Measurements from ENCODE around the gene ANKS4B. TPM values are rescaled to one million over a fixed set of nuclear protein-coding genes. Genes with fewer than 3 reads are reported as not detected.
A peak's percentile ranks its signal among the peaks of the same experiment; 100 is the strongest.

ANKS4B gene
- total RNA-seq, 4 donors from 2014 or later: 0.20 TPM; not detected in 3

DNA sequence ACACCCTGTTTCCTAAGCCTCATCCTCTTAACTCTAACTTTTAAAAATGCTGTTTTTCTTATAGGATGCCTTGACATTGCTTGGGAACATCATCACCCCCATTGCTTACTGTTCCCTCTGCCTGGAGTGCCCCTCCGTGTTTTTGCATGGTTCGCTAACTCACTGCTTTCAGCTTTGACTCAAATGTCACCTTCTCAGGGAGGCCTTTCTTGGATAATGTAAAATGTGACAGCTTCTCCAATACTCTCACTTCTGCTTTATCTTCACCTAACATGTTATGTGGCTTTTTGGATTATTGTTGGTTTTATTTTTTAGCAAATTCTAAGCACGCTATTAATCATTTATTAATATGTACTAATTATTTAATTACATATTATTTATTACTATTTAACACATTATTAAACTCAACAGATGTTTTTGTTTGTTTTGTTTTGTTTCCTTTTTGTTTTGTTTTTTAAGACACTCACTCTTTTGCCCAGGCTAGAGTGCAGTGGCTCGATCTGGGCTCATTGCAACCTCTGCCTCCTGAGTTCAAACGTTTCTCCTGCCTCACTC is 40.8 kb downstream of the ANKS4B start:
- WGBS, 2 donors: 72 to 75% methylated on average over 5 of the region's 5 CpGs
- TF ChIP-seq EP300 (IDR thresholded peaks at IDR 0.05) (no peak), POLR2A (IDR thresholded peaks at IDR 0.05) (no peak)
- TF ChIP-seq, protein P1, sequence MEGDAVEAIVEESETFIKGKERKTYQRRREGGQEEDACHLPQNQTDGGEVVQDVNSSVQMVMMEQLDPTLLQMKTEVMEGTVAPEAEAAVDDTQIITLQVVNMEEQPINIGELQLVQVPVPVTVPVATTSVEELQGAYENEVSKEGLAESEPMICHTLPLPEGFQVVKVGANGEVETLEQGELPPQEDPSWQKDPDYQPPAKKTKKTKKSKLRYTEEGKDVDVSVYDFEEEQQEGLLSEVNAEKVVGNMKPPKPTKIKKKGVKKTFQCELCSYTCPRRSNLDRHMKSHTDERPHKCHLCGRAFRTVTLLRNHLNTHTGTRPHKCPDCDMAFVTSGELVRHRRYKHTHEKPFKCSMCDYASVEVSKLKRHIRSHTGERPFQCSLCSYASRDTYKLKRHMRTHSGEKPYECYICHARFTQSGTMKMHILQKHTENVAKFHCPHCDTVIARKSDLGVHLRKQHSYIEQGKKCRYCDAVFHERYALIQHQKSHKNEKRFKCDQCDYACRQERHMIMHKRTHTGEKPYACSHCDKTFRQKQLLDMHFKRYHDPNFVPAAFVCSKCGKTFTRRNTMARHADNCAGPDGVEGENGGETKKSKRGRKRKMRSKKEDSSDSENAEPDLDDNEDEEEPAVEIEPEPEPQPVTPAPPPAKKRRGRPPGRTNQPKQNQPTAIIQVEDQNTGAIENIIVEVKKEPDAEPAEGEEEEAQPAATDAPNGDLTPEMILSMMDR (IDR thresholded peaks at IDR 0.05): no peak
- no peaks in the 10 kb centered on the region for H3K36me3 ChIP-seq

DNA sequence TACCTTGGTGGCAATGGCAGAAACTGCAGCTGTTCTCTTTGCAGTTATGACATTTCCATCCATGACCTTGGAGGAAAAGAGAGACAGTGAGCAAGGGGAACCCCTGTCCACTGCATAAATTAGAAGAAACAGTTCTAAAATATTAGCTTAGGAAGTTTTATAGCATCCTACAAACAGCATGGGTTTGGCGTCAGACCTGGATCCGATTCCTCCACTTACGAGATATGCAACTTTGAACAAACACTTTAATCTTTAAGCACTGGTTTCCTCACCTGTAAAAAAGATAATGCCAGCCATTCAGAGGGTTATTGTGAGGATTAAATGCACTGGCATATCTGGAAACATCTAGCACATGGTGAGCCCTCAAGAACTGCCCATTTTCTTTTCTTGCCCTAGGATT is 42.0 kb downstream of the ANKS4B start:
- Histone ChIP-seq H3K4me3 (no peak overlapping the region), H3K27ac (no peak overlapping the region), H3K27me3 (peaks cover 0 to 51% of the 10 kb centered on the region in 2 donors), H3K36me3 (no peaks in the 10 kb centered on the region), H3K4me1 (peaks cover 0 to 16% (median 4%) of the 10 kb centered on the region in 4 donors), H3K9me3 (no peaks in the 10 kb centered on the region)
- no peak for DNase-seq (ENCODE audit: low spot score in 2 of 2)
- 88 to 95% methylated on average over 3 of the region's 3 CpGs for WGBS, 2 donors
- TF ChIP-seq EP300 (IDR thresholded peaks at IDR 0.05): no peak
- no peak for TF ChIP-seq POLR2A (IDR thresholded peaks at IDR 0.05)
- TF ChIP-seq, protein P1 (IDR thresholded peaks at IDR 0.05): no peak

More for the DNA sequence above, 40.8 kb downstream of the ANKS4B start:
- Histone ChIP-seq H3K9me3 (no peaks in the 10 kb centered on the region), H3K27ac (no peak overlapping the region), H3K4me1 (peaks cover 0 to 16% (median 4%) of the 10 kb centered on the region in 4 donors), H3K27me3 (peaks cover 0 to 51% of the 10 kb centered on the region in 2 donors), H3K4me3 (no peak overlapping the region)
- DNase-seq (ENCODE audit: low spot score in 2 of 2): no peak

DNA sequence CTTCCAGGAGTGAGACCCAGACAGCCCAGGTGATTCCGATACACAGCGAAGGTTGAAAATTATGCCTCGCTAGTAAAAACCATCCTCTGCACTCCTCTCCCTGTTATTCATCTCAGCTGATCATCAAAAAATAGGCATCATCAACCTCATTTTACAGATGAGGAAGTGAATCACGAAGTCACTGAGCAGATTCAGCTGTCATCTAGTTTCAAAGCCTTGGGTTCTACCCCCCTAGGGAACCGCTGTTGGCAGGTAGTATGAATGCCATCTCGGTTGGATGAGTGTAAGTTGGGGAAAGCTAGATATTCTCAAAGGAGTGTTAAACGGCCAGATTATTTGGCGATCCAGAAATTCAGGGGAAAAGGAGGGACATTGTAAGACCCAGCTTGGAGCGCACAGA is 42.6 kb downstream of the ANKS4B start:
- no peak for DNase-seq (ENCODE audit: low spot score in 2 of 2)
- no peaks in the 10 kb centered on the region for H3K9me3 ChIP-seq
- no peak overlapping the region for H3K27ac ChIP-seq
- no peaks in the 10 kb centered on the region for H3K36me3 ChIP-seq
- 77 to 82% methylated on average over 9 of the region's 9 CpGs for WGBS, 2 donors
- H3K4me1 ChIP-seq: peaks cover 0 to 16% (median 4%) of the 10 kb centered on the region in 4 donors
- TF ChIP-seq POLR2A (IDR thresholded peaks at IDR 0.05): no peak
- TF ChIP-seq EP300 (IDR thresholded peaks at IDR 0.05): no peak
- TF ChIP-seq, protein P1 (IDR thresholded peaks at IDR 0.05): no peak
- H3K4me3 ChIP-seq: no peak overlapping the region
- H3K27me3 ChIP-seq: peaks cover 0 to 54% of the 10 kb centered on the region in 2 donors

DNA sequence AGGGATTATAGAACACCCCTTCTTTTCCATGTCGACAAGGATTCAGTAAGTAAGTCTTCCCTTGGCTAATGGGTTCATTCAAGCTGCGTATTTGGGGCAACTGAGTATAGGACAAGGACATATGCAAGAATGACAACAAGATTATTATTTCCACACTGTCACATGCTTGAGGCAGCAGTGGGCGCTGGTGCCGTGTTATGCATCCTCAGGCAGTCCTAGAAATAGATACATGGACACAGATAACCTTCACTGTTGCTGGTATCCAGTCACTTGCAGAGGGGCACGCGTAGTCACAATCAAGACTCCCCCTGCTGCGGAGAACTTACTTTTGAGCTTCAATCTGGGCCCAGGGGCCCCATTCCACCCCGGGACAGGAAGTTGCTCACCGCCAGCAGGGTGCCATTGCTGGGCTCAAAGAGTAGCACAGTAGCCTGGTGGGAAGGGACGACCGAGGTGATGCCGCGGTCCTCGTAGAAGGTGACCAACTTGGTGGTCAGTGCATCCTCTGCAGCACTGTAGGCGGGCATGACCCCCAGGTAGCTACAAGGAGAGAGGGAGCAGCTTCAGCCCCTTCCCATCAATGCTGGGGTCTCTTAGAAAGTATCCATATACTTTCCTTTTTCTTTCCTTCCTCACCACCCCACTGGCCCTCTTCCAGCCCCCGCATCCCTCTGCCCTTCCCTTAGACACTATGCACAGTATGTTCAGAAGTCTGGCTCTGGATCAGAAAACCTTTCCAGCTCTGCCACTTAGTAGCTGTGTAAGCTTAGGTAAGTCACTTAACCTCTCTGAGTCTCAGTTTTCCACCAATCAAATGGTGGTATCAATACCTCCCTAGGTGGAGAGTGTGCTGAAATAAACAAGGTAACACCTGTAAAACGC is 43.8 kb downstream of the ANKS4B start:
- H3K9me3 ChIP-seq: no peaks in the 10 kb centered on the region

More for the DNA sequence above, 43.8 kb downstream of the ANKS4B start:
- 67 to 75% methylated on average over 16 to 17 of the region's 17 CpGs for WGBS, 2 donors
- Histone ChIP-seq H3K27me3 (peaks cover 0 to 57% of the 10 kb centered on the region in 2 donors), H3K4me3 (peak overlapping the region in 2 of 4 donors; percentile 36 to 42), H3K36me3 (no peaks in the 10 kb centered on the region), H3K27ac (no peak overlapping the region), H3K4me1 (peaks cover 0 to 16% (median 4%) of the 10 kb centered on the region in 4 donors)
- TF ChIP-seq, protein P1 (IDR thresholded peaks at IDR 0.05): no peak
- no peak for TF ChIP-seq POLR2A (IDR thresholded peaks at IDR 0.05)
- DNase-seq (ENCODE audit: low spot score in 2 of 2): no peak
